HG02623 (cell line): ENCODE results near the gene KRTAP5-7.

Source experiments
- ATAC-seq: cut with Tn5 transposase; IDR thresholded peaks from one replicate; pipeline ENCODE4 v1.9.1; 2021; ENCODE audit warnings: moderate library complexity; ENCODE audit not compliant: unreplicated experiment

KRTAP5-7 gene

DNA sequence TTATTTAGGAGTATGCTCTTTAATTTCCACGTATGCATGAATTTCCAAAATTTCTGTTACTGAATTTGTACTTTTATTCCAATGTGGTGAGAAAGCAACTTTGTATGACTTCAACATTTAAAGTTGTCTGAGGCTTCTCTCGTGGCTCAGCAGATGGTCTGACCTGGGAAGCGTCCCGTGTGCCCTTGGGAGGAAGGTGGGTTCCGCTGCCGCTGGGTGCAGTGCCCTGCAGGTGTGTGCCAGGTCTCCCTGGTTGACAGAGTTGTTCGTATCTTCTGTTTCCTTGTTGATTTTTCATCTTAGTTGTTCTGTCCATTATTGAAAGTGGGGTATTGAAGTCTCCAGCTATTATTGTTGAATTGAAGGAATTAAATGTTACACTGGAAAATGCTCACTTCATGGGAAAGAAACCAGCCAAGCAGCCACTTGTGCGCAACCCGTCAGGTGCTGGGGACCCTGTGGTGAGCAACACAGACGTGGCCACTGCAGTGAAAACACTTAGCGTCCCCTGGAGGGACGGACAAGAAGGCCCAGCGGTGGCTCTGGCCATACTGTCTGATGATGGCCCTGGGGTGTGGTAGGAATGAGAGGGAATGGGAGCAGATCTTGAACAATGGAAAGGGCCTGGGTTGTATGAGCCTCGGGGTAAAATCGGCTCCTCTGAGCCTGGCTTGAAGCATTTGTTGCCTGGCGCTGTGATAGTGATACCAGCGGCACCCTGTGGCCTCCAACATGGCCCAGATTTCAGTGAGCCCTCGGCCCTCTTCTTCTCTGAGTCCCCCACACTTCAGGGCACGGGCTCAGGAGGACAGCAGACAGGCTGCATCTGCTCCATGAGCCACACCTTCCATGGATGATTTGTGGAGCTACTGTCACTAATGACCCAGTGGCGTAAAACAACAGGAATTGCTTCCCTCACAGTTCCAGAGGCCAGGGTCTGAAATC lies 31.5 kb upstream of the KRTAP5-7 start:
- no peak for ATAC-seq

DNA sequence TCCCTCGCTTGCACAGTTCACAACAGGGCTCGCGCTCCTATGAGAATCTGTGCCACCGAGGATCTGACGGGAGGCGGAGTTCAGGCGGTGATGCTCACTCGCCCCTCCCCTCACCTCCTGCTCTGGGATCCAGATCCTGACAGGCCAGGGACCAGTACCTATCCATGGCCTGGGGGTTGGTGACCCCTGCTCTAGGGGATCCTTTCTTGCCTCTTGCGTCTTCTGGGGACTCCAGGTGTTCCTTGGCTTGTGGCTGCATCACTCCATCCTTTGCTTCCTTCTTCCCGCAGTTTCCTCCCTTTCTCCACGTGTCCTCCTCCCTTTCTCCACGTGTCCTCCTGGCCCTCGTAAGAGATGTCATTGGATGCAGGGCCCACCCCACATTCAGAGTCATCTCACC lies 30.6 kb upstream of the KRTAP5-7 start:
- no peak for ATAC-seq

DNA sequence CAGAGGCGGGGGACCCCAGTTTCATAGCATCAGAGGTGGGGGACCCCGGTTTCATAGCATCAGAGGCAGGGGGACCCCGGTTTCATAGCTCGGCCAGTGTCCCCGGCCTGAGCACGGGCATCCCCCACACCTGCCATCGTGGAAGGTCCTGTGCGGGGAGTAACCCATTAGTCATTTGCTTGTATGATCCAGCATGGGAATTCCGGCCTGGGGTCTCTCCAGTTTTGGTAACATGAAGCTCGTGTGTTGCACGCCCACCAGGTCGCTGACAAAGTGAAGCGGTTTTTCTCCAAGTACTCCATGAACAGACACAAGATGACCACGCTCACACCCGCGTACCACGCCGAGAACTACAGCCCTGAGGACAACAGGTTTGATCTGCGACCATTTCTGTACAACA lies 29.0 kb upstream of the KRTAP5-7 start:
- ATAC-seq, result no peak

DNA sequence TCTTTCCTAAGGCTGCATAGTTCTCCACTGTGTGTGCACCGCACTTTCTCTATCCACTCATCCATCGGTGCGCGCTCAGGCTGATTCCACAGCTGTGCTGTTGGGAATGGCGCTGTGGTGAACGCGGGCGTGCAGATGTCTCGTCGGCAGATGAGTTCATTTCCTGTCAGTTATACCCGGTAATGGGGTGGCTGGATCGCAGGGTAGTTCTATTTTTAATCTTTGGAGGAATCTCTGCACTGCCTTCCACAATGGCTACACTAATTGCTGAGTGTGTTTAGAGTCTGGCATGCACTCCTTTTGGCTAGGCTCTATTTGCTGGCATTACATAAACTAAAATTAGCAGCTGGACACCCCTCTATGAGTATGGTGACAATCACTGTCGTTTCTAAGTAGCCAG lies 27.9 kb upstream of the KRTAP5-7 start:
- ATAC-seq, result no peak

DNA sequence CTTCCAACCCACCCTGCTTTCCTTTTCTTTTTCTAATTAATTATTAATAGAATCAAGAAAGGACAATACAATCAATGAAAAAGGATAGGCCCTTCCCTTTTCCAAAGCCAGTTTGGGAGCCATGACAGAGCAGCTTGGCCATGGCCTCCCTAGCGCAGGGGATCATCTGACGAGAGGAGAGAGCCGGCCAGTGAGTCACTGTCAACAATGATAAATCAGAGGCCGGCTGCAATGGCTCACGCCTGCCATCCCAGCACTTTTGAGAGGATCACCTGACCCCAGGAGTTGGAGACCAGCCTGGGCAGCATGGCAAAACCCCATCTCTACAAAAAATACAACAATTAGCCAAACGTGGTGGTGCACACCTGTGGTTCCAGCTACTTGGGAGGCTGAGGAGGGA lies 27.5 kb upstream of the KRTAP5-7 start:
- no peak for ATAC-seq

DNA sequence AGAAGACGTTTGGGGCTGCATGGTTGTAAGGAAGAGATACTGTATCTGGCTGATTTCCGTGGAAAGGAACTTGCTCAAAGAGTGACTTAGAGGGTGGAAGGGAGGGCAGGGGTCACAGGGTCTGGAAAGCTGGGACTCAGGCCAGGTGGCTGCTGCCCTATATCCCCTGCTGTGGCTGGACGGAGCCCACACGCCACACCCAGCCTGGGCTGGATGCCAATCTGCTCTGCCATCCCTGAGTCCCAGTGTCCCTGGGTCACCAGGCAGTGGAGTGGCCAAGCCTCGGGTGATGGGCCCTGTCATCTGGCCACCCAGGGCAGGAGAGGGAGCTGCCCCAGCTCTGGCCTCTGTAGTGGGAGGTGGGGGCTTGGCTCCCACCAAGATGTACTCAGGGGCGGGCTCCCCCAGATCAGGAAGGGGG lies 26.5 kb upstream of the KRTAP5-7 start:
- no peak for ATAC-seq

DNA sequence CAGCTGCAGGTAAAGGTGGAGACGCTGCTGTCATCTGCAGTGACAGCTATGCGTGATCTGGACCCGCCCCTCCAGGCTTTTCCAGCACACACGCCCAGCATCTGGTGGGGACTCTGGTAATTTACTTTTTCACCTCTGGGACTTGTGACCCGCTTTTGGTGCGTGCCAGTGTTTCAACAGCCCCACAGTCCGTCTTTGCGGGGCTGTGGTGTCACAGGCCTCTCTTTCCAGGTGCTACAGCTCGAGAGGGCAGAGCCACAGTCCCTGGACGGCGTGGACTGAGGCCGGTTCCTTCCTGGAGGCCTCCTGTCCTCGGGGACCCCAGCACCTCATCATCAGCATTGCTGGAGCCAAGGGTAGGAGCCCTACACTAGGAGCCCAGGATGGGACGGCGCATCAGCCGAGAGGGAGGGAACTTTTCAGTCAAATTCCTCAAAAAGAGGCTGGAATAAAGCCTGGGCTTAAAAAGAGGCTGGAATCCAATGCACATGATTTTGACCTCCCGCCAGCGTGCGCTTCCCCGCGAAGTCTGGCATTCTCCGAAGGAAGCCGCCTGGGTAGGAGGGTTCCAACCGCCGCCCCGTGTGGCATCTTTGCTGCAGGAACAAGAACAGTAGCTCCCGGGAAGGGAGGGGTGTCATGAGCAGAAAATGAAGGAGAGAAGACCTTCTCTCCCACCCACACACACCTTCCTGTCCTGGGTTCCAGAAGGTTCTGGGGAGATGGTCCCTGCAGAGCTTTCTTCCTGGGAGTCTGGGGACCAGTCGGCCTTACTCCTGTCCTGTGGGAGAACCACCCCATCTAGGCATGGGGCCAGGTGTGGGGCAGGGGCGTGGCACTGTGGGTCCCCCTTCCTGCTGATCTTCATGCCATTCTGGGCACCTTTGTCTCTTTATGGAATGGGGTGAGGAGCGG lies 25.7 kb upstream of the KRTAP5-7 start:
- ATAC-seq, result no peak

DNA sequence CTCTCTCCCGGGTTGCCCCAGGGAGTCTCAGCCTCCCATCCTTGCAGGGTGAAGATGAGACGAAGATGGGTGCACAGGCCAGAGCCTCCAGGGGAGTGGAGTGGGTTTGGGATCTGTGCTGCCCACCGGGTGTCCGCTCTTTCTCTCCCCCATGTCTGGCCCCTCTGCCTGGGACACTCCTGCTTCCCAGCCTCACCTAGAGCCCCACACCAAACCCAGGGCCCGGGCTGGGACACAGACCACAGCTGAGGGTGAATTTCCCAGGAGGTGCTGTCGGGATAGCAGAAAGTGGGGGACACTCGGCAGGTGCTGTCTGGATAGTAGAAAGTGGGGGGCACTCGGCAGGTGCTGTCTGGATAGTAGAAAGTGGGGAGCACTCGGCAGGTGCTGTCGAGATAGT lies 25.0 kb upstream of the KRTAP5-7 start:
- ATAC-seq, result no peak

DNA sequence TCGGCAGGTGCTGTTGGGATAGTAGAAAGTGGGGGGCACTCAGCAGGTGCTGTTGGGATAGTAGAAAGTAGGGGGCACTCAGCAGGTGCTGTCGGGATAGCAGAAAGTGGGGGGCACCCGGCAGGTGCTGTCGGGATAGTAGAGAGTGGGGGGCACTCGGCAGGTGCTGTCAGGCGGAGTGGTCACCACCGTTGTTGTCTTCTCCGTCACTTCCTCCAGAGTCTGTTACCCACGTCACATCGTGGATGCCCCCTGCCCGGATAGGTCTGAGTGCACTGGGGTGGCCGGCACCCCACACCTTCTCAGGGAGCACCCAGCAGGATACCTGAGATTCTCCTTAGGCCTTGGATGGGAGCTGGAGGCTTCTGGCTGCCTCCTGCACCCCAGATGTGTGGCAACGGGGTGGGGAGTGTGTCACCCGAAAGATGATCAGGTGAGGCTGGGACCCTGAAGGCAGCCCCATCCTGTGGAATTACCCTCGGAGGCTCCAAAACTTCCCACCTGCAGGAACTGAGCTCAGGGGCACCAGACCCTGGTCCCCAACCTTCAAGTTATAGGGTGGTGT lies 24.1 kb upstream of the KRTAP5-7 start:
- no peak for ATAC-seq

DNA sequence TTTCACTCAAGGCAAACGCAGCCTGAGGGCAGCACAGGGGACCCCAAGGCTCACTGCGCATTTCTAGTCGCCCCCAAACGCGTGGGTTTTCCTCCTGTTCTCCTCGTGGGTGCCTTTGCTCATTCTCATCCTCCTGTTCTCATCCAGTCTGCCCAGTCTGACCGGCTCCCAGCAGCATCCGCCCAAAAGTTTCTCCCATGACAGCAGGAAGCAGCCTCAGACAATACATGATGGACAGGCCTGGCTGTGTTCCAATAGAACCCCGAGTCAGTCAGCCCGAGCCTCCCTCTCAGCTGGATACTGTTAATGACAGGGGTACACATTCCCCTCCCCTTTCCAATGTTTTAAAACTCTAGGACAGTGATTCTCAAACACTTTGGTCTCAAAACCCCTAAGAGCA lies 22.5 kb upstream of the KRTAP5-7 start:
- no peak for ATAC-seq

DNA sequence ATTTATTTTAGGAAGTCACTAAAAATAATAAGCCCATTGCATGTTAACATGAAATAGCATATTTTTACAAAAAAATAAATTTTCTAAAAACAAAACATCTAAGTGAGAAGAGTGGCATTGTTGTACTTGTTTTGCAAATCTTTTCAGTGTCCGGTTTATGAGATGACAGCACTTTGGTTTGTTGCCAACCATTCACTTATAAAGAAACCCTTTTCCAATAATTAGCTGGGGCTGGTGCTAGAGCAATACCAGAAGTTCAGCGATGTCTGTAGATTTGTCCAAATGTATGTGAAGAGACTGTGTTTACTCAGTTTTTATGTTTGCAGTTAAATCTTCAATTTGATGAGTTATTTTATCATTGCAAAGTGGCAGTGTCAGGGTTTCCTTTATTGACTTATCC lies 22.1 kb upstream of the KRTAP5-7 start:
- no peak for ATAC-seq

DNA sequence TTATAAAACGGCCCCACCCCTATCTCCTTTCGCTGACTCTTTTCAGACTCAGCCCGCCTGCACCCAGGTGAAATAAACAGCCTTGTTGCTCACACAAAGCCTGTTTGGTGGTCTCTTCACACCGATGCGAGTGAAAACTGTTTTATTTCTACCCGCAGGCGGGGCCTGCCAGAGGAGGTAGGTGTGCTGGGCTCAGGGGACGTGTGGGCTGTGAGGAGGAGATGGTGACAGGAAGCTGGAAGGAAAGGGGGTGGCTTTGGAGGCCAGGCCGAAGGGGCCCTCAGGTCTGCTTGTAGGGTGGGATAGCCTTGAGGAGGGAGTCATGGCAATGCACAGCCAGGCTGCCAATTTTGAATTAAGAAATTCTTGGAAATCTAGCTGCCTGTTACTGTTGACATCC lies 21.3 kb upstream of the KRTAP5-7 start:
- no peak for ATAC-seq

DNA sequence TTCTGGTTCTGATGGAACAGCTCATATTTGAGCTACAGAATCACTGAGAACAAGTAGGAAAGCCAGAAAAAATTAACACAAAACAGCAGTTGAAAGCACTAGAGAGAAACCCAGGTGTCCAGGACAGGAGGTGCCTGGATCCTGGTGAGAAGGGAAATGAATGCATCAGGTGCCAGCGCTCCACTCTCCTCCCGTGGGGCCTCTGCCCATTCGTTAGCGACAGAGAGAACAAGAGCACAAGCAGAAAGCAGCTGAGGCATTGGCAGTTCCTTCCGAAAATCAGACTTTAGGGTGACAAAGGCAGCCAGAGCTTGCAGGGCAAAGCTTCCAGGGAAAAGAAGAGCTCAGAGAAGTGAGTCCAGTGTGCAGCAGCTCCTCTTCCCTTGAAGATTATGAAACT lies 20.0 kb upstream of the KRTAP5-7 start:
- ATAC-seq, result no peak

DNA sequence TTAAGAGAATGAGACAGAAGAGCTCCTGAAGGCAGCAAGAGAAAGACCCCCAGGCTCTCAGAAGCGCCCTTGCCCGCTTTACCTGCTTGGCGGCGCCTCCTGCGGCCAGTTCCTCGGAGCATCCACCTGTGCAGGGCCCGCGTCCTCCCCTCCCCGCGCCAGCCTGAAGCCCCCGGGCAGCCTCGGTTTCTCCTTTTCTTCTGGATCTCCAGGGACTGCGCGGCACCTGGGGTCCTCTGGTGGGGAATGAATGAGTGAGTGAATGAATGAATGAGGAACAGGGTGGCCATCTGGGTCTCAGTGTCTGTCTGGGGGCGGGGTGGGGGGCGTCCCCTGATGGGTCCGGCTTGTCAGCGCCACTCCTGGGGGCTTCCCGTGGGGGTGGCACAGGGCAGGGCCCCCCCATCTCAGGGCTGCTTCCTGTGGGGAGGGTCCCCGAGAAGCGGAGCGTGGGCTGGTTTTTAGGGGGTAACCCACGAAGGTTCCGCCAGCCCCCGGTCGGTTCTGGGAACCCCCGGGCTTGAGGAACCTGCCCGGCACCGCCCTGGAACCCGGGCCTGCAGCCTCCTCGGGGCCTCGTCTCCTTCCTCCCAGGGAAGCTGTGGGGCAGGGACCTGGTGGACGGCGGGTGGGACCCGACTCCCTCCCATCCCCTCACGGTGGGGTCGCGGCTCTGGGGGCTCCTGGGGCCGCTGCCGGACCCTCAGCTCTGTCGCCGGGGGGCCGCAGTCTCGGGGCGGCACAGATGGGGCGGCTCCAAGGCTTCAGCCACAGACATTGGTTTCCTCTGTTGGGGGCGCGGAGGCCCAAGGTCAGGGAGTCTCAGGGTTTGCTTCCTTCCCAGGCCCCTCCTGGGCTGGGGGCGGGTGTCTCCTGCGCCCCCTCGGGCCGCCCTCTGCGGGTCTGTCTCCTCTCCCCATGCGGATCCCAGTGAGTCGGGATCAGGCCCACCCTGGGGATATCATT lies 8.3 kb upstream of the KRTAP5-7 start:
- no peak for ATAC-seq

DNA sequence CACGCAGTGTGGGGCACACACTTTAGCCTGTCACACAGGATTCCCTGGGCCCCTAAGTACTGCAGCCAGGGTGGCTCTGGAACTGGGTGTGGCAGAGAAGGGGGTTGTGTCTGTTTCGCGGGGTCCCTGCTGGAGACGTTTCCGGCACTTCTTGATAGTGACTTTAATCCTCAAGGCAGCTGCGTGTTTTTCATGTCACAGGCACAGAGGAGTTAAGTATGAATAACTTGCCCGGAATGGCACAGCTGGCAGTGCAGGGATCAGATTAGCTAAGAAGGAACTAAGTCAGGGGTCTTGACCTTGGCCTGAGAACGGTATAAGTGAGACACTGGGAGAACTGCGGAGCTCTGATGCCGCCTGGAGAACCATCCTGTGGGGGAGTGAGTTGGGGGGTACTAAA lies 7.5 kb upstream of the KRTAP5-7 start:
- ATAC-seq, result no peak

DNA sequence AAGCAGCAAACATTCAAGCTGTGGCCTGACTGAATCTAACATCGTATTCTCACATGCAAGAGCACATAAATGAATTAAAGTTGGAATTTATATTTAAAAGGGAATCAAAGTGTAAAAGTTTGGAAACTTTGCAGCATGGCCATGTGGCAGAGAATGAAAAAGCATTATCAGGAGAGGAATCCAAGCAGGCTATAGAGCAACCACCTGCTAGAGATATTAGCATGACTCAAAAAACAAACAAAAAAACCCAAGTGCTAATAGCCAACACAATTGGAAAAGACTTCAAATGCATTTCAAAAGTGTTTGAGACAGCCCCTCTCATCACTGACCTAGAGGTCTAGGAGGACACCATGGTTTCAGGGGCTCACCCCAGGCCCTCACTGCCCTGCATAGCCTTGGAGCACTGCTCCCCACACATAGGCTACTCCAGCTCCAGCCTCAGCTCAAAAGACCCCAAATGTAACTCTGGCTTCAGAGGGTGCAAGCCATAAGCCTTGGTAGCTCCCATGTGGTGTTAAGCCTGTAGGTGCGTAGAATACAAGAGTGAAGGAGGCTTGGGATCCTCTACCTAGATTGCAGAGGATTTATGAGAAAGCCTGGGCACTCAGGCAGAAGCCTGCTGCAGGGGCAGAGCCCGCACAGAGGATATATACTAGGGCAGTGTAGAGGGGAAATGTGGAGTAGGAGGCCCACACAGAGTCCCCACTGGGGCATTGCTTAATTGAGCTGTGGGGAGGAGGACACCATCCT lies 1.7 kb upstream of the KRTAP5-7 start:
- ATAC-seq, result no peak

DNA sequence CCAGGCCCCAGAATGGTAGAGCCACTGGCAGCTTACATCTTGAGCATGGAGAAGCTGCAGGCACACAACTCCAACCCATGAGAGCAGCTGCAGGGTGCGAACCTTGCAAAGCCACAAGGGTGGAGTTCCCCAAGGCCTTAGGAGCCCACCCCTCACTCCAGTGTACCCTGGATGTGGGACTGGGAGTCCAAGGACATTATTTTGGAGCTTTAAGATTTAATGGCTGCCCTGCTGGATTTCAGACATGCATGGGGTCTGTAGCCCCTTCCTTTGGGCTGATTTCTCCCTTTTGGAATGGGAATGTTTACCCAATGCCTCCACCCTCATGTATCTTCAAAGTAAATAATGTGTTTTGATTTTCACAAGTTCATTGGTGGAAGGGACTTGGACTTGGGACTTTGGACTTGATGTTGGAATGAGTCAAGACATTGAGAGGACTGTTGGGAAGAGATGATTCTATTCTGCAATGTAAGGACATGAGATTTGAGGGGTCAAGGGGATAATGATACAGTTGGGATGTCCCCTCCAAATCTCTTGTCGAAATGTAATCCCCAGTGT lies 1.1 kb upstream of the KRTAP5-7 start:
- ATAC-seq, result no peak

DNA sequence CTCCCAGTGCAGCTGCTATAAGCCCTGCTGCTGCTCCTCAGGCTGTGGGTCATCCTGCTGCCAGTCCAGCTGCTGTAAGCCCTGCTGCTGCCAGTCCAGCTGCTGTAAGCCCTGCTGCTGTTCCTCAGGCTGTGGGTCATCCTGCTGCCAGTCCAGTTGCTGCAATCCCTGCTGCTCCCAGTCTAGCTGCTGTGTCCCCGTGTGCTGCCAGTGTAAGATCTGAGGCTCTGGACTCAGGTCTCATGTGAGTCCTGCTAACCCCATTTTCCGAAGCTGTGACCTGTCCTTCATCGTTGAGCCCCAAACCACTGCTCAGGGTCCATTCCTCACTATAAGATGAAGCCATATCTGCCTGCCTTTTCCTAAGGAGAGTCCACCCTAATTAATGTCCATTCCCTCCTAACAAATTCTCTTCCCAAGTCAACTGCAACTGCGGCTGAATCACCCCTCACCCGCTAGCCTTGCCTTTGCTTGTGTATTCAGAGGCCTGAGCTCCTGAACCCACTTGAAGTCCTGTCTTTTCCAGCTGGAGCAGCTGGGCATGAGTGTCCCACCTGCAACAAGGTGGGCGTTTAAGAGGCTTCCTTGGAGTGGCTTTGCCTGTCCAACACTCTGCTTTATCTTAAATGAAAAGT lies 626 bp downstream of the KRTAP5-7 start:
- no peak for ATAC-seq

DNA sequence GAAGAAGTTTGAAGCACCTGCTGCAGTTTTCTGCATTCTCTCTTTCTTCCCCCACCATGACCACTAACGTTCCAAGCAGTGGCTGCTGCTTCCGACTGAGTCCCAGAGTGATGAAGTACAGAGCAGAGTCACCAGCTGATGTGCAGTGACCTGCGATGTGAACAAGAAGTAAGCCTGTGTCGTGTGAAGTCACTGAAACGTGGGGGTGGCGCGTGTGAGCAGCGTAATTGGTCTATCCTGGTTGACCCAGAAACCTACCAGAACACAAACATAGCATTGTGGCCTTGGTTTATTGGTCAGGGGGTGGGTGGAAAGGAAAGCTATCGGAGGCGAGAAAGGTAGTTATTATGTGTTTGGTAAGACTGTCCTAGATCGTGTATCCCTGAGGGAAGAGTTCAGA lies 3.5 kb downstream of the KRTAP5-7 start:
- ATAC-seq, result no peak
